Measurements from ENCODE around the gene DHX38.

- TF ChIP-seq CTCF (IDR thresholded peaks at IDR 0.05) (no peak), POLR2A (IDR thresholded peaks at IDR 0.05) (no peak)
These were observed 24.7 kb upstream of the DHX38 start for GRCh38 chr16:72068930-72069329.

Data from thyroid gland (tissue), 4 donors.